ENCODE data around the gene BSPRY.

Gene BSPRY

GRCh38 chr9:113387560-113388230 lies 38.4 kb downstream of the BSPRY start:
- TF ChIP-seq SIN3A (IDR thresholded peaks at IDR 0.05; ENCODE audit: borderline replicate concordance, insufficient read depth, low read length) (no peak), FOXP2 (optimal IDR thresholded peaks at IDR 0.05; ENCODE audit: borderline replicate concordance, extremely low read depth, extremely low read length, insufficient read depth) (no peak), TAF1 (IDR thresholded peaks at IDR 0.05; ENCODE audit: borderline replicate concordance, insufficient read depth, low read length) (no peak), POLR2AphosphoS5 (IDR thresholded peaks at IDR 0.05; ENCODE audit: low read depth, low read length) (no peak)
- TF ChIP-seq, protein P1, sequence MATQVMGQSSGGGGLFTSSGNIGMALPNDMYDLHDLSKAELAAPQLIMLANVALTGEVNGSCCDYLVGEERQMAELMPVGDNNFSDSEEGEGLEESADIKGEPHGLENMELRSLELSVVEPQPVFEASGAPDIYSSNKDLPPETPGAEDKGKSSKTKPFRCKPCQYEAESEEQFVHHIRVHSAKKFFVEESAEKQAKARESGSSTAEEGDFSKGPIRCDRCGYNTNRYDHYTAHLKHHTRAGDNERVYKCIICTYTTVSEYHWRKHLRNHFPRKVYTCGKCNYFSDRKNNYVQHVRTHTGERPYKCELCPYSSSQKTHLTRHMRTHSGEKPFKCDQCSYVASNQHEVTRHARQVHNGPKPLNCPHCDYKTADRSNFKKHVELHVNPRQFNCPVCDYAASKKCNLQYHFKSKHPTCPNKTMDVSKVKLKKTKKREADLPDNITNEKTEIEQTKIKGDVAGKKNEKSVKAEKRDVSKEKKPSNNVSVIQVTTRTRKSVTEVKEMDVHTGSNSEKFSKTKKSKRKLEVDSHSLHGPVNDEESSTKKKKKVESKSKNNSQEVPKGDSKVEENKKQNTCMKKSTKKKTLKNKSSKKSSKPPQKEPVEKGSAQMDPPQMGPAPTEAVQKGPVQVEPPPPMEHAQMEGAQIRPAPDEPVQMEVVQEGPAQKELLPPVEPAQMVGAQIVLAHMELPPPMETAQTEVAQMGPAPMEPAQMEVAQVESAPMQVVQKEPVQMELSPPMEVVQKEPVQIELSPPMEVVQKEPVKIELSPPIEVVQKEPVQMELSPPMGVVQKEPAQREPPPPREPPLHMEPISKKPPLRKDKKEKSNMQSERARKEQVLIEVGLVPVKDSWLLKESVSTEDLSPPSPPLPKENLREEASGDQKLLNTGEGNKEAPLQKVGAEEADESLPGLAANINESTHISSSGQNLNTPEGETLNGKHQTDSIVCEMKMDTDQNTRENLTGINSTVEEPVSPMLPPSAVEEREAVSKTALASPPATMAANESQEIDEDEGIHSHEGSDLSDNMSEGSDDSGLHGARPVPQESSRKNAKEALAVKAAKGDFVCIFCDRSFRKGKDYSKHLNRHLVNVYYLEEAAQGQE (IDR thresholded peaks at IDR 0.05; ENCODE audit: insufficient read depth in 1 of 2, low read depth in 2 of 2, low read length in 2 of 2): no peak

- TF ChIP-seq, protein P1 (IDR thresholded peaks at IDR 0.05; ENCODE audit: insufficient read depth in 1 of 2, low read depth in 2 of 2, low read length in 2 of 2): no peak
- no peak for TF ChIP-seq TAF1 (IDR thresholded peaks at IDR 0.05; ENCODE audit: borderline replicate concordance, insufficient read depth, low read length)
- no peak for TF ChIP-seq POLR2AphosphoS5 (IDR thresholded peaks at IDR 0.05; ENCODE audit: low read depth, low read length)
- TF ChIP-seq FOXP2 (optimal IDR thresholded peaks at IDR 0.05; ENCODE audit: borderline replicate concordance, extremely low read depth, extremely low read length, insufficient read depth): no peak
- TF ChIP-seq SIN3A (IDR thresholded peaks at IDR 0.05; ENCODE audit: borderline replicate concordance, insufficient read depth, low read length): no peak
These were observed 39.5 kb downstream of the BSPRY start for GRCh38 chr9:113388833-113389232.

GRCh38 chr9:113389451-113389850 lies 40.1 kb downstream of the BSPRY start:
- TF ChIP-seq SIN3A (IDR thresholded peaks at IDR 0.05; ENCODE audit: borderline replicate concordance, insufficient read depth, low read length) (no peak), POLR2AphosphoS5 (IDR thresholded peaks at IDR 0.05; ENCODE audit: low read depth, low read length) (no peak), TAF1 (IDR thresholded peaks at IDR 0.05; ENCODE audit: borderline replicate concordance, insufficient read depth, low read length) (no peak)
- TF ChIP-seq, protein P1 (IDR thresholded peaks at IDR 0.05; ENCODE audit: insufficient read depth in 1 of 2, low read depth in 2 of 2, low read length in 2 of 2): no peak

DNA sequence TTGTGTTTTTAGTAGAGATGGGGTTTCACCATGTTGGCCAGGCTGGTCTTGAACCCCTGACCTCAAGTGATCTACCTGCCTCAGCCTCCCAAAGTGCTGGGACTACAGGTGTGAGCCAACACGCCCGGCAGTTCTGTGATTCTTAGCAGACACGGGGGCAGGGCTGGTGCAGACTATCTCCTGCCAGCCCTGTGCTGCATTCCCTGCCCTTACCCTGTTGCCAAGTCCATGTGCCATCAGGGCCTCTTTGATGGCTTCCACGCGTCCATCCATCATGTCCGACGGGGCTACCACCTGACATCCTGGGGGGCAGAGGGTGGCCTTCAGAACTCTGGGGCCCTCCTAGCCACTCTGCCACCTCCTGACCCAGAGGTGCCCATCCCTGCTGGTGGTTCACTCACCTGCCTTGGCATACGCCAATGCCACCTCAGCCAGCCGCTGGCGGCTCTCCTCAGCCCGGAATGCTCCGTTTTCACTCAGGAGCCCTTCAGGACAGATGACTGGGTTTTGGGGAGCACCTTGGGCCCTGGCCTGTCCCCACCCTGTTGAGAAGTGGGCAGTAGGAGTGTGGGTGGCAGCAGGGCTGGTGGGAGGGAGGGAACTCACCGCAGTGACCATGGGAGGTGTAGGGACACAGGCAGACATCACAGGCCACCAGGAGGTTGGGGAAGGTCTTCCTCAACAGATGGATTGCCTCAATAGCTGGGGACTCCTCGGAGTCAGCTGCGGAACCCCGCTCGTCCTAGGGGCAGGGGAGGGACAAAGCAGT lies 41.0 kb downstream of the BSPRY start:
- TF ChIP-seq TAF1 (IDR thresholded peaks at IDR 0.05; ENCODE audit: borderline replicate concordance, insufficient read depth, low read length) (no peak), SIN3A (IDR thresholded peaks at IDR 0.05; ENCODE audit: borderline replicate concordance, insufficient read depth, low read length) (no peak), POLR2AphosphoS5 (IDR thresholded peaks at IDR 0.05; ENCODE audit: low read depth, low read length) (no peak), FOXP2 (optimal IDR thresholded peaks at IDR 0.05; ENCODE audit: borderline replicate concordance, extremely low read depth, extremely low read length, insufficient read depth) (no peak)
- TF ChIP-seq, protein P1 (IDR thresholded peaks at IDR 0.05; ENCODE audit: insufficient read depth in 1 of 2, low read depth in 2 of 2, low read length in 2 of 2): no peak

Data from PFSK-1 (cell line).